Mesendoderm (in vitro differentiated cells): Measurements from ENCODE around the gene FAM83C.
A peak's percentile ranks its signal among the peaks of the same experiment; 100 is the strongest.

ENCODE experiments used
- DNase-seq: peaks from one replicate; pipeline ENCODE4 v3.0.0; 2013
- H2AK5ac ChIP-seq: 2 replicates; pipeline ENCODE4 v1.6.1; 2013; ENCODE audit warnings: low read length, inconsistent platforms
- H2BK120ac ChIP-seq: 2 replicates; pipeline ENCODE4 v1.6.1; 2013; ENCODE audit warnings: low read depth, mild to moderate bottlenecking, low read length, moderate library complexity, mixed read lengths
- H2BK15ac ChIP-seq: replicated peaks from 2 replicates; pipeline ENCODE4 v1.6.1; 2013; ENCODE audit warnings: low read depth, mild to moderate bottlenecking, moderate library complexity
- H2BK5ac ChIP-seq: 2 replicates; pipeline ENCODE4 v1.6.1; 2013; ENCODE audit warnings: low read length, inconsistent platforms
- H3K18ac ChIP-seq: 2 replicates; pipeline ENCODE4 v1.6.1; 2013; ENCODE audit warnings: mild to moderate bottlenecking, low read length, mixed read lengths
- H3K23ac ChIP-seq: one replicate; pipeline ENCODE4 v1.6.1; 2013; ENCODE audit warnings: low read length
- H3K27ac ChIP-seq: 2 replicates; pipeline ENCODE4 v1.5.1; 2013; ENCODE audit warnings: low read depth, mild to moderate bottlenecking, inconsistent platforms, low read length, moderate library complexity
- H3K27me3 ChIP-seq: 2 replicates; pipeline ENCODE4 v1.6.1; 2013; ENCODE audit warnings: low read length, control low read depth, mild to moderate bottlenecking, inconsistent platforms; ENCODE audit not compliant: insufficient read depth, poor library complexity
- H3K36me3 ChIP-seq: 2 replicates; pipeline ENCODE4 v1.6.1; 2013; ENCODE audit warnings: low read length, inconsistent platforms; ENCODE audit not compliant: control insufficient read depth, insufficient read depth
- H3K4ac ChIP-seq: one replicate; pipeline ENCODE4 v1.6.1; 2013; ENCODE audit warnings: low read depth, mild to moderate bottlenecking, low read length, moderate library complexity
- H3K4me1 ChIP-seq: 2 replicates; pipeline ENCODE4 v1.6.1; 2013; ENCODE audit warnings: low read depth, low read length, inconsistent platforms; ENCODE audit not compliant: control insufficient read depth
- H3K4me2 ChIP-seq: 2 replicates; pipeline ENCODE4 v1.6.1; 2013; ENCODE audit warnings: low read length
- H3K4me3 ChIP-seq: 2 replicates; pipeline ENCODE4 v1.5.1; 2013; ENCODE audit warnings: mild to moderate bottlenecking, low read length
- H3K56ac ChIP-seq: one replicate; pipeline ENCODE4 v1.6.1; 2013; ENCODE audit warnings: low read length
- H3K79me1 ChIP-seq: 2 replicates; pipeline ENCODE4 v1.6.1; 2013; ENCODE audit warnings: low read length, inconsistent platforms
- H3K79me2 ChIP-seq: 2 replicates; pipeline ENCODE4 v1.6.1; 2013; ENCODE audit warnings: mild to moderate bottlenecking, low read length; ENCODE audit not compliant: control insufficient read depth, insufficient read depth
- H3K9ac ChIP-seq: 2 replicates; pipeline ENCODE4 v1.6.1; 2013; ENCODE audit warnings: low read length, inconsistent platforms
- H4K5ac ChIP-seq: one replicate; pipeline ENCODE4 v1.6.1; 2013; ENCODE audit warnings: low read length
- H4K8ac ChIP-seq: one replicate; pipeline ENCODE4 v1.6.1; 2013; ENCODE audit warnings: low read depth, mild to moderate bottlenecking, control low read depth, low read length, moderate library complexity
- WGBS: extraction: QIAGEN DNeasy Blood & Tissue Kit; methylation state at CpG from one replicate; pipeline ENCODE4 v1.1.7; 2013; ENCODE audit warnings: low lambda C conversion rate, missing lambda C conversion rate; ENCODE audit not compliant: insufficient coverage; ENCODE audit errors: extremely low coverage; 5-methylcytosine and 5-hydroxymethylcytosine counted together

Gene FAM83C

DNA sequence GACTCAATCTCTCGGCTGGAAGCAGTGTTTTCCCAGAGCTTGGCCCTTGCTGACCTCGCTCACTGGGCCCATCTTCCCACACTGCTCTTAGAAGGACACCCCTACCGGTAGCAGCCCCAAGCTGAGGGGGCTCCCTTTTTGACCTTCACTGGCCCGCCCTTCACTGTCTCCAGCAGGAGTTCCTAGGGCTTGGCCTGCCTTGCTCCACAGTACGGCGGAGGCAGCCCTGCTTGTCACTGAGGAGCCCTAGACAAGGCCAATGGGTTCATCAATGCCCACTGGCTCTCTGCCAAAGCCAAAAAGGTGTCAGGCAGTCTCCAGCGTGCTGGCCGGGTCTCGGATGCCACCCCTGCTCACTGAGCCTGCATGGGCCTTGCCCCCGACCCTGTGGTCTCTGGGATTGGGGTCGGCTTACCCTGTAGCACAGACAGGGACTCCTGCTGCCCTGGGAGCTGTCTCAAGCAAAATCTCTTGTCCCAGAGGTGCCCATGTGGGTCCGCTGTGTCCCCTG lies 16.4 kb downstream of the FAM83C start:
- H2BK5ac ChIP-seq: no peak overlapping the region
- H4K5ac ChIP-seq: no peak overlapping the region

DNA sequence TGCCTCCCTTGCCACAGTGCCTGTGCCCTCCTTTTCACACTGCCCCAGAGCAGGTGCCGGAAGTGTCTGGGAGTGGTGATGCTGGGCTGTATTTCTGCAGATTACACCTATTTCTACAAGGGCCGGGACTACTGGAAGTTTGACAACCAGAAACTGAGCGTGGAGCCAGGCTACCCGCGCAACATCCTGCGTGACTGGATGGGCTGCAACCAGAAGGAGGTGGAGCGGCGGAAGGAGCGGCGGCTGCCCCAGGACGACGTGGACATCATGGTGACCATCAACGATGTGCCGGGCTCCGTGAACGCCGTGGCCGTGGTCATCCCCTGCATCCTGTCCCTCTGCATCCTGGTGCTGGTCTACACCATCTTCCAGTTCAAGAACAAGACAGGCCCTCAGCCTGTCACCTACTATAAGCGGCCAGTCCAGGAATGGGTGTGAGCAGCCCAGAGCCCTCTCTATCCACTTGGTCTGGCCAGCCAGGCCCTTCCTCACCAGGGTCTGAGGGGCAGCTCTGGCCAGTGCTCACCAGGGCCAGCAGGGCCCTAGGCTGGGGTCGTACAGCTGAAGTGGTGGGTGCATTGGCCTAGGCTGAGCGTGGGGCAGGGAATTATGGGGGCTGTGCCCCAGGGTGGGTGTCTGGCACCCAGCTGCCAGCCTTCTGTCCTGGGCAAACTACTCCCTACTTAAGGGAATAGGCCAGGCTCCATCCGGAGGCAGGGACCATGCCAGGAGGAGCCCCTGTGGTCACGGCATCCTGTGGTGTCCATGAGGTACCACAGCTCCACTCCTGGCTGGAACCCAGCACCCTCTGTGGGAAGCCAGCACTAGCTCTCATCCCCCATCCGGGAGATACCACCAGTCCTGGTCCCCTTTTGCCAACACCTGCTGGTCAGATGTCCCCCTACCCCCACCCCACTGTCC lies 17.8 kb downstream of the FAM83C start:
- Histone ChIP-seq H3K36me3 (peaks cover 4% of the 10 kb centered on the region), H3K27ac (no peak overlapping the region), H3K79me1 (no peaks in the 10 kb centered on the region), H3K4me2 (no peak overlapping the region), H3K27me3 (no peaks in the 10 kb centered on the region), H4K5ac (no peak overlapping the region), H3K9ac (no peak overlapping the region), H2BK5ac (no peak overlapping the region), H3K4ac (no peak overlapping the region), H3K79me2 (no peaks in the 10 kb centered on the region), H2AK5ac (no peak overlapping the region), H2BK15ac (no peak overlapping the region), H3K4me3 (no peak overlapping the region), H4K8ac (no peak overlapping the region), H3K18ac (no peak overlapping the region), H3K4me1 (peaks cover 2% of the 10 kb centered on the region), H2BK120ac (no peak overlapping the region), H3K56ac (no peak overlapping the region), H3K23ac (no peak overlapping the region)
- DNase-seq: no peak
- no CpG with 5 or more reads among the region's 24 CpGs for WGBS

More for the DNA sequence above, 16.4 kb downstream of the FAM83C start:
- Histone ChIP-seq H3K18ac (no peak overlapping the region), H3K79me1 (no peaks in the 10 kb centered on the region), H2BK120ac (no peak overlapping the region), H3K27me3 (no peaks in the 10 kb centered on the region), H3K9ac (no peak overlapping the region), H3K56ac (no peak overlapping the region), H3K79me2 (no peaks in the 10 kb centered on the region), H3K4me2 (no peak overlapping the region), H3K4me3 (no peak overlapping the region), H2AK5ac (no peak overlapping the region), H3K27ac (no peak overlapping the region), H4K8ac (no peak overlapping the region), H3K23ac (no peak overlapping the region), H2BK15ac (no peak overlapping the region), H3K36me3 (peaks cover 8% of the 10 kb centered on the region), H3K4ac (no peak overlapping the region), H3K4me1 (peaks cover 2% of the 10 kb centered on the region)
- WGBS: no CpG with 5 or more reads among the region's 12 CpGs
- no peak for DNase-seq

DNA sequence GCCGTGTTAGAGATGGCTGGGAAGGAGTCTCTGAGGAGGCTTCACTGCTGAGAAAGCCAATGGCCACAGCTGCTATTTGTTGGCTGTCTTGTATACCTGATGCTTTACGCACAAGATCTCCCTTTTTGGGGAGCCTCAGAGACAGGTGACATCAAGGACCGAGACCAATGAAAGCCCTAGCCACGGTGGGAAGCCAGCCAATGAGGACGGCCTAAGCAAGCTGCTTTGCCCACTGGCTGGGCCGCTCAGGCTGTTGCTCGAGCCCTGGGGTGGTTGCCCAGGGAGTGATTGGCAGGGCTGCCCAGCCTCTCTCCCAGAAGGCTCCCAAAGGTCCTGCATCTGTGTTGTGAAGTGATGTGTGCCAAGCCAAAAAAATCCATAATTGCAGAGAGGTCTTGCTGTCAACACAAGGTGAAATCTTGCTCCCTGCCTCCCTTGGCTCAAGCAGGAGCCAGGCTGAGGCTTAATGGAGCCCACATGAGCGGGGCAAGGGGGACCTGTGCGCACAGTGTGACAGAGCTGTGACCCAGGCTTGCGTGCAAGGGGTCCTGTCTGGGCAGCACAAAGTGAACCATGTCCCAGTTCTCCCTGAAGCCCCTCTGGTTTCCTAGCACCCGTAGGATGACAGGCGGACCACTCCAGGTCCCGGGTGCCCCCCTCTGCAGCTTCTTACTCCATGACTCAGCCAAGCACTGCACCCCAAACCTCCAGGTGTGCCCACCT lies 18.6 kb downstream of the FAM83C start:
- Histone ChIP-seq H3K79me2 (no peaks in the 10 kb centered on the region), H3K4me1 (peaks cover 2% of the 10 kb centered on the region), H3K56ac (no peak overlapping the region), H4K8ac (no peak overlapping the region), H2AK5ac (no peak overlapping the region), H3K18ac (no peak overlapping the region), H3K23ac (no peak overlapping the region), H3K79me1 (no peaks in the 10 kb centered on the region), H3K4me2 (no peak overlapping the region), H2BK5ac (no peak overlapping the region), H2BK120ac (no peak overlapping the region), H3K27me3 (no peaks in the 10 kb centered on the region), H3K36me3 (peaks cover 1% of the 10 kb centered on the region), H3K4ac (no peak overlapping the region), H2BK15ac (no peak overlapping the region), H3K27ac (no peak overlapping the region), H4K5ac (no peak overlapping the region), H3K9ac (no peak overlapping the region), H3K4me3 (no peak overlapping the region)
- peak; percentile 25 for DNase-seq
- no CpG with 5 or more reads among the region's 13 CpGs for WGBS

DNA sequence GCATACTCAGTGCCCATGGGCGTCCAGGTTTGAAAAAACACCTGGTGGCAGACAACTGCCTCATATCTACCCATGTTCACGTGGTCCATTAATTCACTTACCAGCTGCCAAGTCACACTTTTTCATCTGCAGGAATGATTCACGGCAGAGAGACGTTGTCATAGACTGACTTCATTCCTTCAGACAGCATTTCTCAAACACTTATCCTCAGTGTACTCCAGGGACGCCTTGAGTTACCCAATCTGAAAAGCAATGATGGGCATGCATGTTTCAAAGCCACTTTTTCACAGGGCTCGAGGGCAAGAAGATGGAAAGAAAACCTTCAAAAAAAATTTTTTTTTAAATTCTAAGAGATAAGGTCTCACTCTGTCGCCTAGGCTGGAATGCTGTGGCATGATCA lies 20.3 kb downstream of the FAM83C start:
- no peak overlapping the region for H3K56ac ChIP-seq
- no peak overlapping the region for H3K18ac ChIP-seq
- H2BK120ac ChIP-seq: no peak overlapping the region
- H2BK15ac ChIP-seq: no peak overlapping the region
- no peak overlapping the region for H3K4ac ChIP-seq
- H2AK5ac ChIP-seq: no peak overlapping the region
- H3K4me1 ChIP-seq: peaks cover under 1% of the 10 kb centered on the region
- no peaks in the 10 kb centered on the region for H3K79me1 ChIP-seq
- H2BK5ac ChIP-seq: no peak overlapping the region
- no peak overlapping the region for H4K8ac ChIP-seq
- no peak overlapping the region for H3K4me2 ChIP-seq
- no peak overlapping the region for H3K4me3 ChIP-seq
- DNase-seq: no peak
- H3K27ac ChIP-seq: no peak overlapping the region
- H4K5ac ChIP-seq: no peak overlapping the region
- no peaks in the 10 kb centered on the region for H3K36me3 ChIP-seq
- no peak overlapping the region for H3K23ac ChIP-seq
- no CpG with 5 or more reads among the region's 7 CpGs for WGBS
- H3K27me3 ChIP-seq: no peaks in the 10 kb centered on the region
- H3K79me2 ChIP-seq: no peaks in the 10 kb centered on the region
- no peak overlapping the region for H3K9ac ChIP-seq

DNA sequence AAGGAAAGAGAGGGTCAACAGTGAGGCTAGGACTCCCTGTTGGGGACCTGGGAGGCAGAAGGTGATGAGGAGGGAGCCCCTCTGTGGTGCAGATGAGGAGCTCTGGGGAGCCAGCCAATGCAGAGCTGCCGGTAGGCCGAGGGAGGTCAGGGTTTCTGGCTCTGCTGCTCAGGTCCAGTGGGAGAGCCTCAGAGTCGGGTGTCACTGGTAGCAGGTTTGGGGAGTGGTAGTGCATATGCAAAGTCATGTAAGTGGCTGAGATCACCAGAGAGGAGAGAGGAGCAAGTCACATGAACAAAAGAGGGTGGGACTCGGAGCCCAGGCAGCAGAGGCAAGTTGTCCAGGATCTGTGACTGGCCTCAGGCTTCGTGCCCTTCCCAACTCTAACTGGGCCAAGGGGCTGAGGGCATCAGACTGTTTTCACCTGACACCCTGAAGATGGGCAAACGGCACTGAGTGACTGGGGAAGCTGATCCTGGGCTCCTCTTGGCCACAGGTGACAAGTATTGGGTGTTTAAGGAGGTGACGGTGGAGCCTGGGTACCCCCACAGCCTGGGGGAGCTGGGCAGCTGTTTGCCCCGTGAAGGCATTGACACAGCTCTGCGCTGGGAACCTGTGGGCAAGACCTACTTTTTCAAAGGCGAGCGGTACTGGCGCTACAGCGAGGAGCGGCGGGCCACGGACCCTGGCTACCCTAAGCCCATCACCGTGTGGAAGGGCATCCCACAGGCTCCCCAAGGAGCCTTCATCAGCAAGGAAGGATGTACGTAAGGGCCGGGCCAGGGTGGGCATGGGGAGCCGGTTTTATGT lies 20.9 kb downstream of the FAM83C start:
- DNase-seq: peak; percentile 84
- H3K27me3 ChIP-seq: no peaks in the 10 kb centered on the region
- no peak overlapping the region for H3K56ac ChIP-seq
- H3K9ac ChIP-seq: no peak overlapping the region
- no peak overlapping the region for H3K4ac ChIP-seq
- H3K79me2 ChIP-seq: no peaks in the 10 kb centered on the region
- H3K79me1 ChIP-seq: no peaks in the 10 kb centered on the region
- no peak overlapping the region for H2BK120ac ChIP-seq
- no peak overlapping the region for H2AK5ac ChIP-seq
- no CpG with 5 or more reads among the region's 20 CpGs for WGBS
- no peaks in the 10 kb centered on the region for H3K36me3 ChIP-seq
- no peak overlapping the region for H4K8ac ChIP-seq
- H2BK5ac ChIP-seq: no peak overlapping the region
- H4K5ac ChIP-seq: no peak overlapping the region
- H3K4me3 ChIP-seq: no peak overlapping the region
- H3K4me1 ChIP-seq: no peaks in the 10 kb centered on the region
- no peak overlapping the region for H3K4me2 ChIP-seq
- H2BK15ac ChIP-seq: no peak overlapping the region
- H3K23ac ChIP-seq: no peak overlapping the region
- no peak overlapping the region for H3K18ac ChIP-seq
- H3K27ac ChIP-seq: no peak overlapping the region
